GM21390 (cell line): ENCODE measurements around the gene DNM3.
"Not testable (repeated sequence)": the region's sequence is repeated elsewhere in the genome, so short reads cannot be mapped to it uniquely, and the experiment has no call there.

Experiments
- ATAC-seq: cut with Tn5 transposase; IDR thresholded peaks from one replicate; pipeline ENCODE4 v1.9.1; 2021; ENCODE audit not compliant: unreplicated experiment

The DNM3 gene

GRCh38 chr1:172018727-172019311 lies 177.5 kb downstream of the DNM3 start:
- no peak for ATAC-seq

GRCh38 chr1:172019976-172020375 lies 178.7 kb downstream of the DNM3 start:
- ATAC-seq = no peak

GRCh38 chr1:172024516-172024915 lies 183.2 kb downstream of the DNM3 start:
- no peak for ATAC-seq

- not testable (repeated sequence) for ATAC-seq
Observed at GRCh38 chr1:172024944-172025738, 183.8 kb downstream of the DNM3 start.

- no peak for ATAC-seq
Observed at GRCh38 chr1:172040466-172040865, 199.2 kb downstream of the DNM3 start.

GRCh38 chr1:172041102-172041501 lies 199.8 kb downstream of the DNM3 start:
- no peak for ATAC-seq

- no peak for ATAC-seq
Observed at GRCh38 chr1:172041742-172042141, 200.4 kb downstream of the DNM3 start.

- ATAC-seq = no peak
Observed at GRCh38 chr1:172043900-172044299, 202.6 kb downstream of the DNM3 start.

GRCh38 chr1:172051898-172052297 lies 210.6 kb downstream of the DNM3 start:
- ATAC-seq = no peak

GRCh38 chr1:172054172-172054571 lies 212.9 kb downstream of the DNM3 start:
- ATAC-seq = no peak

GRCh38 chr1:172055816-172056419 lies 214.6 kb downstream of the DNM3 start:
- ATAC-seq = not testable (repeated sequence)

- no peak for ATAC-seq
Observed at GRCh38 chr1:172068334-172068733, 227.0 kb downstream of the DNM3 start.

- ATAC-seq = no peak
Observed at GRCh38 chr1:172069051-172069450, 227.8 kb downstream of the DNM3 start.

- ATAC-seq = no peak
Observed at GRCh38 chr1:172069534-172069933, 228.2 kb downstream of the DNM3 start.

- ATAC-seq = no peak
Observed at GRCh38 chr1:172070055-172070454, 228.8 kb downstream of the DNM3 start.

- no peak for ATAC-seq
Observed at GRCh38 chr1:172071746-172072145, 230.4 kb downstream of the DNM3 start.

GRCh38 chr1:172079859-172080258 lies 238.6 kb downstream of the DNM3 start:
- ATAC-seq = not testable (repeated sequence)

- ATAC-seq = no peak
Observed at GRCh38 chr1:172083191-172083590, 241.9 kb downstream of the DNM3 start.

- ATAC-seq = no peak
Observed at GRCh38 chr1:172084876-172085275, 243.6 kb downstream of the DNM3 start.

- no peak for ATAC-seq
Observed at GRCh38 chr1:172085317-172085716, 244.0 kb downstream of the DNM3 start.

GRCh38 chr1:172086137-172086536 lies 244.8 kb downstream of the DNM3 start:
- ATAC-seq = no peak

- no peak for ATAC-seq
Observed at GRCh38 chr1:172088256-172088655, 247.0 kb downstream of the DNM3 start.
